Epithelial cell of prostate (primary cell): Measurements from ENCODE around the gene FNTB.

Experiments used
- DNase-seq: peaks from one replicate; pipeline ENCODE4 v3.0.0-alpha.2; 2011; ENCODE audit warnings: low read depth, low spot score
- H3K27ac ChIP-seq: fragments of 450-650 bp; 2 replicates; pipeline ENCODE4 v1.5.1; 2017; ENCODE audit warnings: mild to moderate bottlenecking

The FNTB gene

DNA sequence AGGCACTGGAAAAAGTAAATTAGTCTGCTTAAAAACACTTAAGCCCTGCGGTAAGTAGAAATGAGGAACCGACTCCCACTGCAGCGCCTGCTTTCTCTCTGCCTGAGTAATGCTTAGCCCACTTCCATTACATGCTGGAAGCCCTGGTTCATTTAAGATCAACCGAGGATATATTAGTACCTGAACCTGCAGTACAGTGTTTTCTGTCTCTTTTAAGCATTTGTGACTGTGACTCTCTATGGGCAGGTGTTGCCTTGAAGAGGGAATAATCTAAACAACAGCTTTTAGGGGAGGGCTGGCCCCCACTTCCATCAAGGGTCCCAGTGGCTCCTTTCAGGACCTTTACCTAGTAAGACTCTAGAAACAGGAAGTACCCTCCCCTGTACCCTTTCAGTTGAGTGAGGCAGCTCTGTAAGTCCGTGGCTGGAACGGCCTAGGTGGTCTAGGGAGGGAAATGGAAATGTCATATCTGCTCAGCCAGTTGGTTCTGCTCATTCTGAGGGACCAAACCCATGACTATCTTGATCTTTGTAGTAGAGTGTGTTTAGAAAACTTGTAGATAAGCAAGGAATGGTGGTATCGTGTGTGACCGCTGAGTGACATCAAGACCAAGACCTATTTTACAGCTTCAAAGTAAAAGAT is 56.2 kb downstream of the FNTB start:
- no peak for DNase-seq
- H3K27ac ChIP-seq, result no peak overlapping the region

- H3K27ac ChIP-seq, result no peak overlapping the region
These were observed 57.3 kb downstream of the FNTB start for GRCh38 chr14:65043893-65044595.

DNA sequence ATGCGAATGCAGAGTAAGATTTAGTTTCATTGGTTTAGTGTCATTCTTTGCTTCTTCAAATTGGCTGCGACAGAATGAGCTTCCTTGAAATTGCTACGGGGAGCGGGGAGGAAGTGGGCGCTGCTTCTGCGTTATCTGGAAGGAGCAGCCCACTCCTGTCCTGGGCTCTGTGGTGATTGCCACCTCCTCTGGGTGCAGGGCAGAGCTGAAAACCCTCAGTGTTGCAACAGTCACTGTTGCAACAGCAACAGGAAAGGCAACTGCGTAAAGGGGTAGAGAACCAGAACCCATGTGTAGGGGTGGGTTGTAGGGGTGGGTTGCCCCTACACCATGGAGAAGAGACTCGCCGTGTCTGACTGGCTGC is 57.9 kb downstream of the FNTB start:
- no peak for DNase-seq
- no peak overlapping the region for H3K27ac ChIP-seq

More at GRCh38 chr14:65043893-65044595, 57.3 kb downstream of the FNTB start:
- no peak for DNase-seq

GRCh38 chr14:65045006-65045405 is 58.3 kb downstream of the FNTB start:
- no peak for DNase-seq
- H3K27ac ChIP-seq, result no peak overlapping the region

- DNase-seq, result no peak
- H3K27ac ChIP-seq, result no peak overlapping the region
These were observed 59.0 kb downstream of the FNTB start for GRCh38 chr14:65045709-65046108.

DNA sequence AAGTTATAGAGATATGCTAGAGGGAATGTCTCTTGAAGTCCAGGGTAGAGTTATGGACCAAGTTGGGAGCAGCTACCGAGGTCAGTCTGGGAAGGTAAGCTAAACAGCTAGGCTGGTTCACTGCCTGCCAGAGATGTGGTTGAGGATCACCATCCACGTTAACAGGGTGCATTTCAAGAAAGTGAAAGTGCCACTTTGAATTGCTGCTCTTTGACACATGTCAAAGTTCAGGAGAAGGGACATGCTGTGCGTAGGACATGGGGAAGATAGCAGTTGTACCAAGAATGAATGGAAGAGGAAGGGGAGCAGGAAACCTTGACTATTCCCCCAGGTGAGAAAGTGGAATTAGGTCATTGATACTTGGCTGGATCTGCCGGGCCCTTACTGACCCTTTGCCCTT is 66.1 kb downstream of the FNTB start:
- H3K27ac ChIP-seq, result no peak overlapping the region
- no peak for DNase-seq

DNA sequence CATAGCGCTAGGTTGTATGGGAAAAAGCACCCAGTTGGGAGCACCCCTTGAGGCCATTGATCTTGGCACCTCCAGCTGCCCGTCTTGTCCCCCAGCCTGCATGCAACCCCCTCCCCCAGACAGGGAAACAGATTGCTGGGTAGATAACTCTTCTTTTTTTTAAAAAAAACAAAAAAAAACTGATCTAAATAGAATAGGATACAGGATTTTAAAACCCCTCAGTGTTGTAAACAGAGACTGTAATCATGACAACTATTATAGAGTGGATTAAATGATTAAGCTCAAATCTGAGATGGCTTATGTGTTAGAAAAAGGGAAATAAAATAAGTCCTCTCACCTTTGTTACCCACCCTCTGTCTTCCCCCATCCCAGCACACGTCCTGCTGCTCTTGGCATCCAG is 66.8 kb downstream of the FNTB start:
- H3K27ac ChIP-seq, result no peak overlapping the region
- no peak for DNase-seq

DNA sequence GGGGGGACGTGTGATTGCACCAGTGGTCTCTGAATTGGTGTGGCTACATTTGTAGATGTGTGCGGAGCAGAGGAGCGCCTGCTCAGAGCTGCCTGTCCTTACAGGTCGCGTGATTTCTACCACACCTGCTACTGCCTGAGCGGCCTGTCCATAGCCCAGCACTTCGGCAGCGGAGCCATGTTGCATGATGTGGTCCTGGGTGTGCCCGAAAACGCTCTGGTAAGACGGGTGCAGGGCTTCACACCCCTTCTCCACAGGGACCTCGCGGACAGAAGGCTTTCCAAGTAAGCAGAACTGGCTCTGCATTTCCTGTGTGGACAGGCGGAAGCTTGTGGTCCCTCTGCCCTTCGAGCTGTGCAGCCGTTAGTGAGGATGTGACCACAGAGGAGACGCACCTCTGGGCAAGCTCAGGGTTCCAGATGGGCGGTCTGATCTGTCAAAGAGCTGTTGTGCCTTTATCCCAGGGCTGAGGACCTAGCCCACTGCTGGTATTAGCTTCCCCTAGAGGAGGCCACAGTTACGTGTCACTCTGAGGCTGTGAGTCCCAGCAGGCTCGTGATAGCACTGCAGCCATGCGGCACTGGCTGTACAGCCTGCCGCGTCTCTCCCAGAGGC is 67.9 kb downstream of the FNTB start:
- H3K27ac ChIP-seq, result no peak overlapping the region
- no peak for DNase-seq

DNA sequence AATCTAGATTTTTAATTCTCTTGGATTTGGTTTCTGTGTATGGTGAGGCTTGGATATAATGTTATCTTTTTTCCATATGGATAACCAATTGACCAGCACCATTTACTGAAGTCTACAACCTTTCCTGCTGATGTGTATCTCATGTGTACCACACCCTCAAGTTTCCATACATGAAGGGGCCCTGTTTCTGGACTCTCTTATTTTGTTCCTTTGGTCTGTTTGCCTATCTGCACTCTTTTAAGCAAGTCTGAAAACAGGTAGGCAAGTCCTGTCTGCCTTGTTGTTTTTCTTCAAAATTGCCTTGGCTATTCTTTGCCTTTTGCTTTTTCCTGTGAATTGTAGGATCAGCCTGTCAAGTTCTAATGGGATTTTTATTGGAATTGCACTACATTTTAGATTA is 71.0 kb downstream of the FNTB start:
- H3K27ac ChIP-seq, result no peak overlapping the region
- no peak for DNase-seq

DNA sequence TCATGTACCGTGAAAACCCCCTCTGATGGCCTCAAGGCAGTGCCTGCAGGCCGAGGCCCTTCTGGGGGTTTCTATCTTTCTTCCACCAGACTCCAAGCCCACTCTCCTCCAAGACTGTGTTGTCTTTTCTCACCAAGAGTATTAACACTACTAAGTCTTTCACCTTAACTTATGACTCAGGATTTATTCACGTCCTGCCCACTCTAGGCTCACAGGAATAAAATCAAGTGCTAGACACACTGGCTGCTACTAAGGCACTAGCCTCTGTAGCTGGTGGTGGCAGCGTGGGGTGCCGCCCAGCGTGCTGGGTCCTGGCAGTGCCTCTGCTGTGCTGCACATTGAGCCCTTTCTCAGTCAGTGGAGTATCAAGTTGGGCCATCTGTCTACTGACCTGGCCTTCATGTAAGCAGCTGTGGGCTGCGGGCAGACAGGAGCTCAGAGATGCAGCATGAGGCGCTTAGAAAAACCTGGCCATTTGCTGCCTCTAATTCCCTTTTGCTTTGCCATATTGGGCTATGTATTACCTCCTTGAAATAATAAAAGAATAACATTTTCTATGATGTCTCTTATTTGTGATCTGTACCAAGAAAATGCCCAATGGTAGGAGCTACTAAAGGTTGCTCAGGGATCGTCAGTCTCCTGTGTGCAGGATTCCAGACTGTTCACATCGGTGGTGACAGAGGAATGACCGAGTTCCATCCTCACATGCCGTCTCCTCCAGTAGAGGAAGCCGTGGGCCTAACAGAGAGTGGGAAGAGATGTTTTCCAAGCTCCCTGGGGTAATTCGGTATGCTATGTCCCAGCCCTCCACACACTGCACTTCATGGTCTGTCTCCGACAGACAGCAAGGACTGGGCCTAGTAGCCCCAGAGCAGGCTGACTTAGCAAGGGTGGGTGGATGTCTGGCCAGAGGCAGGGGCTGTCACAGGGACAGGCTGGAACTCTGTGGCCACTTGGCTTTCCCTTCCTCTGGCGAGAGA is 75.7 kb downstream of the FNTB start:
- no peak overlapping the region for H3K27ac ChIP-seq
- DNase-seq, result no peak

DNA sequence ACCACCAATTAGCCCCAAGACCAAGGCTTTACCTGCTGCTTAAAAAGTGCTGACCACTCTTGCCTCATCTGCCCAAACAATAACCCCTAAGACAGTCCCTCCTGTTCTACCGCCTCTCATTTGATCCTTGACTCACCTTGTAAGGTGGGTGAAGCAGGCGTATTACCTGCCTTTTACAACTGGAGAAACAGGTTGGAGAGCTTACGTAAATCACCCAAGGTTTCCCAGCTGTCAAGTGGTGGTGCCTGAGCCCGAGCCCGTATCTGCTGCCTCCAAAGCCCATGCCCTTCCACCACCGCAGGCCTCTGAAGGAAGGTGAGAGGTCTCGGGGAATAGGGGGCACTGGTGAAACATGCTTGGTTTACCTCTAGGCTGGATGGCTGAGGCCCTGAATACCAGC is 79.0 kb downstream of the FNTB start:
- DNase-seq, result peak; percentile 57
- peak overlapping the region; percentile 28 for H3K27ac ChIP-seq

GRCh38 chr14:65069874-65070413 is 83.2 kb downstream of the FNTB start:
- H3K27ac ChIP-seq, result peak overlapping the region; percentile 51
- no peak for DNase-seq

DNA sequence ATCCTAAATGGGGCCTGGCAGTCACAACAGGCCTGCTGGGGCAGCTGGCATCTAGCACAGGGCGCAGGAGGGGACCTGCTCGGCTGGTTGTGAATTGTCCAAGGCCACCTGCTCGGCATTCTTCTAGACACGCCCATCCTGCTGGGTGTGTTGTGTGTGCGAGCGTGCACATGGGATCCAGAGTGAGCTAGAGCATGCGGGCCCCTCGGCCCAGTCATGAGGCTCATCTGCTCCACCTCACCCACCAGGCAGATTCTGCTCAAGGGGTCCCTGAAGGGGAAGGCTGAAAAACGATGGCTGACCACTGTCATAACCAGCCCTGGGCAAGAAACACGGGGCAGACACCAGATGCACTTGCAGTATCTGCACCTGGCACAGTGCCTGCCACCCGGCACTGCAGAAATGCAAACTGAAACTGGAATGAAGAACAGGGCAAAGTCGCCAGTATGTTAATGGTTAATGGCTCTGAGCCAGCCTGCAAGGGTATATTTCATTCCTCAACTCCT is 83.8 kb downstream of the FNTB start:
- H3K27ac ChIP-seq, result peak overlapping the region; percentile 51
- no peak for DNase-seq

- H3K27ac ChIP-seq, result peak overlapping the region; percentile 51
- no peak for DNase-seq
These were observed 84.8 kb downstream of the FNTB start for GRCh38 chr14:65071544-65071943.

DNA sequence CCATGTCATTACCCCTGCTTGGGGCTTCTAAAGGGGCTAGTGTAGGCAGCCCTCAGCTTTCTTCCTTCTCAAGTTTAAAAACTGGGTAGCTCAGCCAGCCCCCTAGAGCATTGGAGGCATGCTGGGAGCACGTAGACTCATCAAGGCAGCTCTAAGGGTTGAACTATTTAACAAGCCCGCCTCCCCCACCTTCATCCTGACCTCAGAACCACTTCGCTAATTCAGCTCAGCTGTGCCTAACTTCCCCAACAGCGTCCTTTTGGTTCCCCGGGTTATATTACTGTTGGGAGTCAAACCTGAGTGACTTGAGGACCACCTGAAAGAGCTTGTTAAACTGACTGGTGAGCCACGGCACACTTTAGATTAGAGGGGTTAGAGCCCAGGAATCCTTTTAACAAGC is 85.6 kb downstream of the FNTB start:
- no peak overlapping the region for H3K27ac ChIP-seq
- DNase-seq, result no peak

GRCh38 chr14:65072937-65073336 is 86.2 kb downstream of the FNTB start:
- H3K27ac ChIP-seq, result no peak overlapping the region
- DNase-seq, result no peak

GRCh38 chr14:65073605-65074201 is 87.0 kb downstream of the FNTB start:
- DNase-seq, result no peak
- H3K27ac ChIP-seq, result no peak overlapping the region

DNA sequence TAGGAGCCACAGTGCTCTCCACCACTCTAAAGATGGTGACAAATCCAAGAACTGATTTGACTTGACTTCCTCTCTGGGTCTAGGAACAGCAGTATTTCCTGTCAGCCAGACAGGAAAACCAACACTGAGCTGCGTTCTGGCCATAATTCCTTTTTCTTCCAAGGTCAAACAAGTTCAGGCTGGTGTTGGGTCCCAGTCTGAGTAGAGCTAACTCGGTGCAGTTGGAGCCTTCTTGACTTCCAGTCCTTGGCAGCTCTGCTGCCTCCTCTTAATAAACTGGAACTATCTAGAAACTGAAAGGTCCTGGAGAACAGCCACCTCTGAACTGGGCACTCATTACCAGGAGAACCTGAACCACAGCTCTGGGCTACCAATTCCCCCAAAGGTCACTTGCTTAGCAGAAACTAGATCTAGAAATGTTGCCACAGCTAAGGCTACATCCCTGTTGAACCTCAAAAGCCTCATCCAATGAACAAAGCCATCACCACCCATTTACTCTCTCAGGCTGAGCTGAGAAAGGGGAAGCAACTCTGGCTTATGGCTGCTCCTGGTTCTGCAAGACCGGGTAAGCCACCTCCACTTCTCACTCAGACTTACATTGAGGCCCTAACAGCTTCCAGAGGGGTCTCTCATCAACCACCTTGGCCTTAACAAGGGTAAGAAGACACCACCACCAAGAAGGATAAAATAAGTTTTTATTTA is 87.9 kb downstream of the FNTB start:
- DNase-seq, result no peak
- H3K27ac ChIP-seq, result no peak overlapping the region

GRCh38 chr14:65075628-65076325 is 89.1 kb downstream of the FNTB start:
- DNase-seq, result no peak
- H3K27ac ChIP-seq, result no peak overlapping the region
